RWPE2 (cell line): ENCODE results near the gene MIS18BP1.
A peak's percentile ranks its signal among the peaks of the same experiment; 100 is the strongest.

Source experiments
- ATAC-seq: fragments of 200-7000 bp; cut with Tn5 transposase; 3 replicates; pipeline ENCODE4 v1.9.1; 2021; ENCODE audit warnings: low read depth
- DNase-seq: peaks from one replicate; pipeline ENCODE4 v3.0.0-alpha.2; 2020; ENCODE audit warnings: low spot score
- H3K27ac ChIP-seq: fragments of 450-650 bp; 2 replicates; pipeline ENCODE4 v1.5.1; 2017; ENCODE audit warnings: mild to moderate bottlenecking; ENCODE audit not compliant: poor library complexity, severe bottlenecking
- H3K27me3 ChIP-seq: fragments of 250-450 bp; sonication (Bioruptor Pico); 2 replicates; pipeline ENCODE4 v1.5.1; 2021; ENCODE audit warnings: mild to moderate bottlenecking, moderate library complexity; ENCODE audit not compliant: insufficient read depth, poor library complexity, severe bottlenecking
- H3K36me3 ChIP-seq: fragments of 250-450 bp; sonication (Bioruptor Pico); 2 replicates; pipeline ENCODE4 v1.5.1; 2020; ENCODE audit warnings: low read depth, mild to moderate bottlenecking, moderate library complexity
- H3K4me1 ChIP-seq: fragments of 250-450 bp; sonication (Bioruptor Pico); 2 replicates; pipeline ENCODE4 v1.5.1; 2021; ENCODE audit warnings: mild to moderate bottlenecking, moderate library complexity; ENCODE audit not compliant: insufficient read depth, poor library complexity, severe bottlenecking
- H3K4me3 ChIP-seq: fragments of 250-450 bp; sonication (Bioruptor Pico); 2 replicates; pipeline ENCODE4 v1.5.1; 2021; ENCODE audit warnings: mild to moderate bottlenecking, moderate library complexity; ENCODE audit not compliant: severe bottlenecking
- H3K9me3 ChIP-seq: fragments of 250-450 bp; sonication (Bioruptor Pico); 2 replicates; pipeline ENCODE4 v1.5.1; 2021; ENCODE audit warnings: mild to moderate bottlenecking, moderate library complexity; ENCODE audit not compliant: severe bottlenecking
- CTCF ChIP-seq: fragments of 450-650 bp; IDR thresholded peaks from one replicate; pipeline ENCODE4 v1.5.1; 2017; ENCODE audit warnings: mild to moderate bottlenecking, moderate library complexity; ENCODE audit not compliant: poor library complexity, severe bottlenecking

MIS18BP1 gene

GRCh38 chr14:45253754-45254310 is 830 bp upstream of the MIS18BP1 start:
- Histone ChIP-seq H3K4me3 (peak overlapping the region; percentile 71), H3K27me3 (no peaks in the 10 kb centered on the region), H3K4me1 (peaks cover 16% of the 10 kb centered on the region), H3K27ac (peak overlapping the region; percentile 93), H3K36me3 (no peaks in the 10 kb centered on the region), H3K9me3 (peaks cover 10% of the 10 kb centered on the region)
- no peak for DNase-seq
- no peak for TF ChIP-seq CTCF
- peak; percentile 19 for ATAC-seq

GRCh38 chr14:45252366-45253069 is 484 bp downstream of the MIS18BP1 start:
- H3K4me3 ChIP-seq, result peak overlapping the region; percentile 71
- no peak for ATAC-seq
- DNase-seq, result no peak
- H3K9me3 ChIP-seq, result no peaks in the 10 kb centered on the region
- peaks cover under 1% of the 10 kb centered on the region; the same call in 1 of the 2 replicates for H3K36me3 ChIP-seq
- no peaks in the 10 kb centered on the region for H3K27me3 ChIP-seq
- H3K4me1 ChIP-seq, result peaks cover 18% of the 10 kb centered on the region
- H3K27ac ChIP-seq, result peak overlapping the region; percentile 93
- no peak for TF ChIP-seq CTCF

- DNase-seq, result no peak
- peaks cover 24% of the 10 kb centered on the region for H3K4me1 ChIP-seq
These were observed 1.1 kb downstream of the MIS18BP1 start for GRCh38 chr14:45251912-45252311.

GRCh38 chr14:45249856-45250575 is 3.0 kb downstream of the MIS18BP1 start:
- Histone ChIP-seq H3K4me3 (no peak overlapping the region), H3K4me1 (peaks cover 24% of the 10 kb centered on the region), H3K27me3 (no peaks in the 10 kb centered on the region), H3K36me3 (peaks cover 8% of the 10 kb centered on the region; the same call in 1 of the 2 replicates), H3K9me3 (no peaks in the 10 kb centered on the region), H3K27ac (peak overlapping the region; percentile 2)
- ATAC-seq (no peak), DNase-seq (no peak)
- no peak for TF ChIP-seq CTCF

More at GRCh38 chr14:45251912-45252311, 1.1 kb downstream of the MIS18BP1 start:
- ATAC-seq, result no peak
- H3K4me3 ChIP-seq, result peak overlapping the region; percentile 71
- peaks cover 6% of the 10 kb centered on the region; the same call in 1 of the 2 replicates for H3K36me3 ChIP-seq
- no peaks in the 10 kb centered on the region for H3K27me3 ChIP-seq
- no peak for TF ChIP-seq CTCF
- peak overlapping the region; percentile 93 for H3K27ac ChIP-seq
- H3K9me3 ChIP-seq, result no peaks in the 10 kb centered on the region
